Activated T-helper 1 cell treated with anti-CD3 and anti-CD28 coated beads, Interleukin-12 subunit alpha, Interleukin-12 subunit beta, Interleukin-2, Interleukin-4 antibody, amounts not matched to agents 30 ng/mL and 10 ng/mL and 1 ng/mL, durations not matched to agents 14 hours and 24 hours and 36 hours (primary cell): ENCODE results near the gene SLC39A10. TPM values are rescaled to one million over a fixed set of nuclear protein-coding genes. Genes with fewer than 3 reads are reported as not detected.
"Not testable (repeated sequence)": the region's sequence is repeated elsewhere in the genome, so short reads cannot be mapped to it uniquely, and the experiment has no call there.

Source experiments
- DNase-seq: peaks from one replicate; pipeline ENCODE4 v3.0.0; 2021; ENCODE audit warnings: low spot score
- H3K27ac Mint-ChIP-seq: one replicate; pipeline ENCODE4 v1.8.0; 2021; ENCODE audit warnings: mild to moderate bottlenecking, mixed read lengths
- H3K27me3 Mint-ChIP-seq: one replicate; pipeline ENCODE4 v1.8.0; 2022; ENCODE audit warnings: mild to moderate bottlenecking, moderate library complexity, mixed read lengths; ENCODE audit not compliant: insufficient read depth
- H3K36me3 Mint-ChIP-seq: one replicate; pipeline ENCODE4 v1.8.0; 2021; ENCODE audit warnings: low read depth, mixed read lengths
- H3K4me1 Mint-ChIP-seq: one replicate; pipeline ENCODE4 v1.8.0; 2021; ENCODE audit warnings: low read depth, mixed read lengths
- H3K4me3 Mint-ChIP-seq: one replicate; pipeline ENCODE4 v1.8.0; 2021; ENCODE audit warnings: mild to moderate bottlenecking, moderate library complexity, mixed read lengths
- H3K9me3 Mint-ChIP-seq: one replicate; pipeline ENCODE4 v1.8.0; 2021; ENCODE audit warnings: mixed read lengths
- intact Hi-C: fragments of 100-400 bp; cut with micrococcal nuclease; formaldehyde crosslinking; loops from one replicate; pipeline ENCODE4 v1.15.1; 2024
- total RNA-seq: library from RNA; stranded (reverse); gene quantifications from 2 replicates; pipeline ENCODE4 v1.2.3, GENCODE V29; 2022

Gene SLC39A10
- total RNA-seq, 1 donor from 2014 or later = 32.5 TPM

GRCh38 chr2:195687320-195688086 is 30.5 kb downstream of the SLC39A10 start:
- Mint-ChIP-seq H3K36me3 (peaks cover 36% of the 10 kb centered on the region), H3K27me3 (no peaks in the 10 kb centered on the region), H3K4me1 (peaks cover 24% of the 10 kb centered on the region), H3K27ac (no peak overlapping the region), H3K4me3 (no peak overlapping the region), H3K9me3 (peaks cover 23% of the 10 kb centered on the region)
- DNase-seq = no peak
- intact Hi-C loops = no loop called here

GRCh38 chr2:195692531-195692930 is 35.5 kb downstream of the SLC39A10 start:
- peaks cover 44% of the 10 kb centered on the region for H3K36me3 Mint-ChIP-seq
- intact Hi-C loops, H3K27ac Mint-ChIP-seq, H3K27me3 Mint-ChIP-seq, H3K4me3 Mint-ChIP-seq, DNase-seq: not testable (repeated sequence)
- H3K4me1 Mint-ChIP-seq = peaks cover 29% of the 10 kb centered on the region
- peaks cover 32% of the 10 kb centered on the region for H3K9me3 Mint-ChIP-seq

GRCh38 chr2:195694553-195694952 is 37.5 kb downstream of the SLC39A10 start:
- peaks cover 47% of the 10 kb centered on the region for H3K36me3 Mint-ChIP-seq
- no peak for DNase-seq
- H3K27me3 Mint-ChIP-seq = no peaks in the 10 kb centered on the region
- intact Hi-C loops = no loop called here
- H3K4me3 Mint-ChIP-seq = no peak overlapping the region
- H3K27ac Mint-ChIP-seq = no peak overlapping the region
- peaks cover 32% of the 10 kb centered on the region for H3K9me3 Mint-ChIP-seq
- H3K4me1 Mint-ChIP-seq = peaks cover 26% of the 10 kb centered on the region

- DNase-seq = no peak
- intact Hi-C loops = no loop called here
- Mint-ChIP-seq H3K27me3 (no peaks in the 10 kb centered on the region), H3K4me3 (no peak overlapping the region), H3K27ac (no peak overlapping the region), H3K9me3 (peaks cover 36% of the 10 kb centered on the region), H3K36me3 (peaks cover 48% of the 10 kb centered on the region), H3K4me1 (peaks cover 26% of the 10 kb centered on the region)
Observed at GRCh38 chr2:195695002-195695631, 38.1 kb downstream of the SLC39A10 start.

- Mint-ChIP-seq H3K27ac (no peak overlapping the region), H3K27me3 (no peaks in the 10 kb centered on the region), H3K4me1 (peaks cover 26% of the 10 kb centered on the region), H3K4me3 (no peak overlapping the region), H3K9me3 (peaks cover 36% of the 10 kb centered on the region), H3K36me3 (peaks cover 44% of the 10 kb centered on the region)
- DNase-seq = no peak
- intact Hi-C loops = no loop called here
Observed at GRCh38 chr2:195696012-195696411, 39.0 kb downstream of the SLC39A10 start.

GRCh38 chr2:195697681-195698220 is 40.7 kb downstream of the SLC39A10 start:
- H3K9me3 Mint-ChIP-seq = peaks cover 23% of the 10 kb centered on the region
- H3K4me3 Mint-ChIP-seq = no peak overlapping the region
- no peaks in the 10 kb centered on the region for H3K27me3 Mint-ChIP-seq
- intact Hi-C loops = no loop called here
- H3K4me1 Mint-ChIP-seq = peaks cover 18% of the 10 kb centered on the region
- H3K27ac Mint-ChIP-seq = no peak overlapping the region
- no peak for DNase-seq
- H3K36me3 Mint-ChIP-seq = peaks cover 38% of the 10 kb centered on the region

- Mint-ChIP-seq H3K36me3 (peaks cover 26% of the 10 kb centered on the region), H3K4me3 (no peak overlapping the region), H3K4me1 (no peaks in the 10 kb centered on the region), H3K27ac (no peak overlapping the region), H3K27me3 (no peaks in the 10 kb centered on the region), H3K9me3 (peaks cover 17% of the 10 kb centered on the region)
- intact Hi-C loops = no loop called here
- no peak for DNase-seq
Observed at GRCh38 chr2:195700480-195700879, 43.5 kb downstream of the SLC39A10 start.

GRCh38 chr2:195706161-195706900 is 49.3 kb downstream of the SLC39A10 start:
- Mint-ChIP-seq H3K27me3 (no peaks in the 10 kb centered on the region), H3K9me3 (peaks cover 2% of the 10 kb centered on the region), H3K4me3 (no peak overlapping the region), H3K27ac (no peak overlapping the region), H3K4me1 (no peaks in the 10 kb centered on the region), H3K36me3 (peaks cover 21% of the 10 kb centered on the region)
- DNase-seq = no peak
- intact Hi-C loops = no loop called here

GRCh38 chr2:195709901-195710806 is 53.1 kb downstream of the SLC39A10 start:
- Mint-ChIP-seq H3K27ac (no peak overlapping the region), H3K4me3 (no peak overlapping the region), H3K27me3 (no peaks in the 10 kb centered on the region), H3K36me3 (peaks cover 26% of the 10 kb centered on the region), H3K4me1 (no peaks in the 10 kb centered on the region), H3K9me3 (no peaks in the 10 kb centered on the region)
- no peak for DNase-seq
- intact Hi-C loops = no loop called here

- H3K27me3 Mint-ChIP-seq = no peaks in the 10 kb centered on the region
- intact Hi-C loops = no loop called here
Observed at GRCh38 chr2:195711478-195711877, 54.5 kb downstream of the SLC39A10 start.

GRCh38 chr2:195716466-195716865 is 59.4 kb downstream of the SLC39A10 start:
- Mint-ChIP-seq H3K36me3 (peaks cover 28% of the 10 kb centered on the region), H3K27ac (no peak overlapping the region), H3K4me1 (peaks cover 8% of the 10 kb centered on the region), H3K4me3 (no peak overlapping the region), H3K27me3 (no peaks in the 10 kb centered on the region), H3K9me3 (no peaks in the 10 kb centered on the region)
- intact Hi-C loops = no loop called here
- DNase-seq = no peak

More at GRCh38 chr2:195711478-195711877, 54.5 kb downstream of the SLC39A10 start:
- H3K27ac Mint-ChIP-seq = no peak overlapping the region
- H3K9me3 Mint-ChIP-seq = no peaks in the 10 kb centered on the region
- H3K36me3 Mint-ChIP-seq = peaks cover 31% of the 10 kb centered on the region
- no peak overlapping the region for H3K4me3 Mint-ChIP-seq
- DNase-seq = no peak
- no peaks in the 10 kb centered on the region for H3K4me1 Mint-ChIP-seq

- Mint-ChIP-seq H3K36me3 (peaks cover 29% of the 10 kb centered on the region), H3K27me3 (no peaks in the 10 kb centered on the region), H3K9me3 (no peaks in the 10 kb centered on the region), H3K4me1 (peaks cover 16% of the 10 kb centered on the region), H3K4me3 (no peak overlapping the region), H3K27ac (no peak overlapping the region)
- DNase-seq = no peak
- intact Hi-C loops = no loop called here
Observed at GRCh38 chr2:195721042-195721441, 64.0 kb downstream of the SLC39A10 start.
